ENCODE data around the gene PGA5.
"Not testable (repeated sequence)": the region's sequence is repeated elsewhere in the genome, so short reads cannot be mapped to it uniquely, and the experiment has no call there.

Gene PGA5

GRCh38 chr11:61229458-61229857, 11.5 kb upstream of the PGA5 start:
- DNase-seq = not testable (repeated sequence)

- DNase-seq = not testable (repeated sequence)
Observed at GRCh38 chr11:61231033-61231432, 9.9 kb upstream of the PGA5 start.

GRCh38 chr11:61231585-61231984, 9.4 kb upstream of the PGA5 start:
- DNase-seq = not testable (repeated sequence)

GRCh38 chr11:61232548-61233145, 8.3 kb upstream of the PGA5 start:
- not testable (repeated sequence) for DNase-seq

- DNase-seq = not testable (repeated sequence)
Observed at GRCh38 chr11:61237130-61237529, 3.8 kb upstream of the PGA5 start.

GRCh38 chr11:61240288-61240687, 687 bp upstream of the PGA5 start:
- not testable (repeated sequence) for DNase-seq

GRCh38 chr11:61241526-61241925, 551 bp downstream of the PGA5 start:
- DNase-seq = not testable (repeated sequence)

GRCh38 chr11:61245284-61245964, 4.4 kb downstream of the PGA5 start:
- not testable (repeated sequence) for DNase-seq

- DNase-seq = not testable (repeated sequence)
Observed at GRCh38 chr11:61248071-61248470, 7.1 kb downstream of the PGA5 start.

- DNase-seq = not testable (repeated sequence)
Observed at GRCh38 chr11:61249201-61249600, 8.2 kb downstream of the PGA5 start.

GRCh38 chr11:61250796-61251765, 10.1 kb downstream of the PGA5 start:
- DNase-seq = not testable (repeated sequence)

- DNase-seq = not testable (repeated sequence)
Observed at GRCh38 chr11:61252332-61252731, 11.4 kb downstream of the PGA5 start.

- peak; percentile 28 for DNase-seq
Observed at GRCh38 chr11:61254403-61255025, 13.5 kb downstream of the PGA5 start.

GRCh38 chr11:61256710-61257482, 15.9 kb downstream of the PGA5 start:
- no peak for DNase-seq

- no peak for DNase-seq
Observed at GRCh38 chr11:61258546-61258945, 17.6 kb downstream of the PGA5 start.

- no peak for DNase-seq
Observed at GRCh38 chr11:61259363-61259762, 18.4 kb downstream of the PGA5 start.

- DNase-seq = no peak
Observed at GRCh38 chr11:61264371-61264770, 23.4 kb downstream of the PGA5 start.

GRCh38 chr11:61264795-61265194, 23.8 kb downstream of the PGA5 start:
- no peak for DNase-seq

GRCh38 chr11:61265357-61265756, 24.4 kb downstream of the PGA5 start:
- DNase-seq = no peak

GRCh38 chr11:61266602-61267001, 25.6 kb downstream of the PGA5 start:
- no peak for DNase-seq

- no peak for DNase-seq
Observed at GRCh38 chr11:61267437-61267841, 26.5 kb downstream of the PGA5 start.
